Epithelial cell of umbilical artery (primary cell): ENCODE results near the gene CR2. TPM values are rescaled to one million over a fixed set of nuclear protein-coding genes. Genes with fewer than 3 reads are reported as not detected.

Experiments
- total RNA-seq: library from RNA; depleted of rRNA; stranded (reverse); fragments of >200 nt; gene quantifications from 2 replicates; pipeline ENCODE4 v1.2.3, GENCODE V29; 2014

Gene CR2
- total RNA-seq, result not detected in 2 replicates

DNA sequence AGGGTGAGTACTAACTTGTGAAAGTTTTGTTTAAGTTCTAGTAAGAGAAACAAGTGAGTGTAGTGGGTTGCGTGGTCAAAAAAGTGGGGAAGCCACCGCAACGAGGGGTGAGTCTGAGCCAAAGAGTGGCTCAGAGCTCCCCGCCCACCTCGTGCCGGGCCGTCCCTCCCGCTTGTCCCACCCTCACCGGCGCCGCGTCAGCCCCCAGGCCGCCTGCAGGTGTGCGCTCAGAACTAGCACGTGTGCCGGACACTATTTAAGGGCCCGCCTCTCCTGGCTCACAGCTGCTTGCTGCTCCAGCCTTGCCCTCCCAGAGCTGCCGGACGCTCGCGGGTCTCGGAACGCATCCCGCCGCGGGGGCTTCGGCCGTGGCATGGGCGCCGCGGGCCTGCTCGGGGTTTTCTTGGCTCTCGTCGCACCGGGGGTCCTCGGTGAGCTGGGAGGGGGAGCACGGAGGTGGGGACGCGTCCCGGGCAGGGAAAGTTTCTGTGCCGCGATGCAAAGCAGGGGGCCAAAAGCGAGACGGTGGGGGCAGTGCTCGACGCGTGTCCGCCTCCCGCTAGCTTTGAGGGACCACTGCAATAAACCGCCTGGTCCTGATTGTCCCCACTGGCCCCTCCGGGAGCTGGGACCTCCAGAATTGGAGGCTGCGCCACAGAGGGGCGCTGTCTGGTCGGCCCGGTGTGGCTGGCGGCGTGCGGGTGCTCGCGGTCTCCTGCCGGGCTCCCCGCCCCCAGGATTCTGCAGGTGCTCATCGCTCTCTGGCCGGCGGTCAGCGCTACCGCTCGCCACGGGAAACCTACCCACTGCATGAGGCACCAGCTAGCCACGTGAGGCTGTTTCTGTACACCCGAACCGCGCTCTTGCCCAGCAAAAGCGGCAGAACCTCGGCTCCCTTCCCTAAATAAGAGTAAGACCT, at the start of gene CR2:
CR2 (plus strand) TSS at position 283 of the 919 bp plus-strand sequence; CDS start at position 374, 91 bp downstream.

DNA sequence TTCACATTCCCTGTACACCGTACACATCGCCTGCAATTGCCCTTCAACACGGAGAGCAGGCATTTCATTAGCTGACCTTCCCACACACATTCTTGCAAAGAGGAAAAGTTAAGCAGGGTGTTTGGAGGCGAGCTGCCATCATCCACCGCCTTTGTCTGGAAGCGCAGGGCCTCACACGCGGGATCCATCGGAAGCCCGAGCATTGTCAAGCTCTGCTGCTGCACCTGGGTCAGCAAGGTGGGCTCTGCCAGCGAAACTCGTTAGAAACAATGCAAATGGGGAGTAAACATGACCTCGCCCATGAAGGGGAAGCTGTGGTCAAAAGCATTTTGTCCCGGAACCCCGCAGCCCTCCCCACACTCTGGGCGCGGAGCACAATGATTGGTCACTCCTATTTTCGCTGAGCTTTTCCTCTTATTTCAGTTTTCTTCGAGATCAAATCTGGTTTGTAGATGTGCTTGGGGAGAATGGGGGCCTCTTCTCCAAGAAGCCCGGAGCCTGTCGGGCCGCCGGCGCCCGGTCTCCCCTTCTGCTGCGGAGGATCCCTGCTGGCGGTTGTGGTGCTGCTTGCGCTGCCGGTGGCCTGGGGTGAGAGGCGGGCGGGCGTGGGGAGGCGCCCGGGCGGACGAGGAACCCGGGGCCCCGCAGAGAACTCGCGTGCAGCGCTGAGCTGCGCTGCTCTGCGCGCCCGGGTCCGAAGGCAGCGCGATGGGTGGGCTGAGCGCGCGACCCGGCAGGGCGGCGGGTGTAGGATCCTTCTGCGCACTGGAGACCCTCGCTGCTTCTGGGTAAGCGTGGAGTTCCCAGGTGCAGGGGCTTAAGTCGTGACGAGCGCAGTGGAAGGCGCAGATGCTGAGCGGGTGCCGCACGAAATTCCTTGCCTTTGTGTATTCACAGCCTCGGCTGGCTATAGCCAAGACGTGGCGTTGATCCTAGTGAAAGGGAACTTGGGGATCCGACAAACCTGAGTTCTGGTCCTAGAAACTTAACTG, 42.0 kb downstream of the CR2 start, which contains the start of gene CR1:
CR1 (plus strand) TSS at position 357 of the 992 bp plus-strand sequence; CDS start at position 468, 111 bp downstream.

Other genes with a start within 250 kb of the CR2 start
- gene CD55, start 132.7 kb upstream of the CR2 start, total RNA-seq, result 46.0 and 136 TPM in 2 replicates
- not detected in 2 replicates for gene CR1, start 41.8 kb downstream of the CR2 start, total RNA-seq
- not detected in 2 replicates for gene CR1L, start 190.8 kb downstream of the CR2 start, total RNA-seq